Heart left ventricle (tissue), 13 donors: ENCODE data around the gene ADCY1.

Experiments used
- POLR2A ChIP-seq, 2 donors: fragments of 450-650 bp; IDR thresholded peaks; one replicate each; pipeline ENCODE4 v1.6.1; 2017; ENCODE audit warnings: antibody characterized with exemption in 2 of 2, mild to moderate bottlenecking in 2 of 2, moderate library complexity in 2 of 2
- TF ChIP-seq, protein P1 (sequence below), 12 donors: fragments of 200-600 bp; sonication (generic) in 4 of 12; IDR thresholded peaks; one replicate each; pipeline versions ENCODE4 v1.5.0 to v1.8.0; 2018 to 2022; ENCODE audit warnings: antibody characterized with exemption in 12 of 12, mild to moderate bottlenecking in 5 of 12
- donor health status: ischemic (EF 13 %, LVEDD 7.1; RV severe dilation, severe dysfunction).
- donor health status: DM: no; HTN: yes; CAD: no.
- donor health status: DM: no; HTN: no; CAD: no.
- donor health status: ischemic (EF 25% LVEDD 6.9; RV normal size, moderate dysfunction).
- donor health status: ischemic (EF 25% LVEDD 5.7; RV mildly dilated, moderate dysfunction).
- donor health status: ischemic (EF 35%, LVEDD 5.7; RV mildly dilated, moderate dysfunction).
- donor health status: nonischemic (EF 11% LVEDD 7.7; RV severe dilation, severe dysfunction).
- donor health status: DM: yes; HTN: yes; CAD: no.
- donor health status: PGD.
- donor health status: ischemic (EF 29% LVEDD 5.4; RV normal size, mild dysfunction).
- donor health status: nonischemic (EF 23%, LVEDD 6.1; RV moderate dilation, normal function).

DNA sequence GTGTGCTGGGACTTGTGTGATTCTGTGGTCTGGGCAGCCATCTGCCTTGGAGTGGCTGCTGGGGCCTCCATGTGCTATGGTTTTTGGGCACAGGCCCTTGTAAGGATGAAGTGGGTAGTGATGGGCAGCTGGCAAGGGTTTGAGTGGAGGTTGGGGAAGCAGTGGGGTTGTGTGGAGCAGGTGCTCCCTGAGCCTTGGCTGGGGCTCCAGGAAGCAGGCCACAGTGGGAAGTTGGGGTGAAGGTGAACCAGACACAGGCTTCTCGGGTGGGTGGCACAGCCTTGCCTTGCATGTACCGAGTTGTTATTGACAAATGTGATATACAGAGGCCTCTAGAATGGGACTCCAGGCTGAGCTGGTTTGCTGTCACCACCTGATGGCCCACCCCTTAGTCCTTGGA is 82.3 kb downstream of the ADCY1 start:
- TF ChIP-seq, protein P1, sequence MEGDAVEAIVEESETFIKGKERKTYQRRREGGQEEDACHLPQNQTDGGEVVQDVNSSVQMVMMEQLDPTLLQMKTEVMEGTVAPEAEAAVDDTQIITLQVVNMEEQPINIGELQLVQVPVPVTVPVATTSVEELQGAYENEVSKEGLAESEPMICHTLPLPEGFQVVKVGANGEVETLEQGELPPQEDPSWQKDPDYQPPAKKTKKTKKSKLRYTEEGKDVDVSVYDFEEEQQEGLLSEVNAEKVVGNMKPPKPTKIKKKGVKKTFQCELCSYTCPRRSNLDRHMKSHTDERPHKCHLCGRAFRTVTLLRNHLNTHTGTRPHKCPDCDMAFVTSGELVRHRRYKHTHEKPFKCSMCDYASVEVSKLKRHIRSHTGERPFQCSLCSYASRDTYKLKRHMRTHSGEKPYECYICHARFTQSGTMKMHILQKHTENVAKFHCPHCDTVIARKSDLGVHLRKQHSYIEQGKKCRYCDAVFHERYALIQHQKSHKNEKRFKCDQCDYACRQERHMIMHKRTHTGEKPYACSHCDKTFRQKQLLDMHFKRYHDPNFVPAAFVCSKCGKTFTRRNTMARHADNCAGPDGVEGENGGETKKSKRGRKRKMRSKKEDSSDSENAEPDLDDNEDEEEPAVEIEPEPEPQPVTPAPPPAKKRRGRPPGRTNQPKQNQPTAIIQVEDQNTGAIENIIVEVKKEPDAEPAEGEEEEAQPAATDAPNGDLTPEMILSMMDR (IDR thresholded peaks at IDR 0.05) = no peak
- TF ChIP-seq POLR2A (IDR thresholded peaks at IDR 0.05) = no peak
